ENCODE results near the gene WSB1.
A peak's percentile ranks its signal among the peaks of the same experiment; 100 is the strongest.
"Not testable (repeated sequence)": the region's sequence is repeated elsewhere in the genome, so short reads cannot be mapped to it uniquely, and the experiment has no call there.

The WSB1 gene

GRCh38 chr17:27264068-27264812, 29.7 kb upstream of the WSB1 start:
- no peak for DNase-seq
- Mint-ChIP-seq H3K27ac (no peak overlapping the region), H3K4me1 (peaks cover 2 to 8% of the 10 kb centered on the region in 2 donors), H3K36me3 (no peaks in the 10 kb centered on the region), H3K4me3 (no peak overlapping the region), H3K27me3 (no peaks in the 10 kb centered on the region), H3K9me3 (peaks cover 1 to 4% of the 10 kb centered on the region in 2 donors)
- no peak for ATAC-seq (replicated peaks)

DNA sequence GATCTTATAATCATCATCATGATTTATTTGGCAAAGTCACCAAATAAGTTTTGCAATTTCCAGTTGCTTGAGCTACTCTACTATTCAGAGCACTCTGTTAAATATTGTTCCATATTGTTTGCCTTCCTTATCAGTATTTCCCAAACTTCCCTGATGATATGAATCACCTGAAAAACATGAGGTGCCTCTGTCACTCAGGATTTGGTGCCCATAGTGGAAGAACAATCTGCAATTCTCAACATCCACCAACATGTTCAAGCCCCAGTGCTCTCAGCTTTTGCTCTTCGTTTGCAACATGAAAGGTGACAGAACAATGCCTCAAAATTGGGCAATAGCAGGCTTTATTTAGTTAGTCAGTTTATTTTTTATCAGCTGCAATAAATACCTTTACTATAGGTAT, 28.6 kb upstream of the WSB1 start:
- Mint-ChIP-seq H3K4me1 (peaks cover 4 to 11% of the 10 kb centered on the region in 2 donors), H3K27ac (no peak overlapping the region), H3K36me3 (no peaks in the 10 kb centered on the region), H3K4me3 (no peak overlapping the region), H3K27me3 (no peaks in the 10 kb centered on the region), H3K9me3 (peaks cover 1 to 4% of the 10 kb centered on the region in 2 donors)
- DNase-seq (no peak), ATAC-seq (replicated peaks) (no peak)

DNA sequence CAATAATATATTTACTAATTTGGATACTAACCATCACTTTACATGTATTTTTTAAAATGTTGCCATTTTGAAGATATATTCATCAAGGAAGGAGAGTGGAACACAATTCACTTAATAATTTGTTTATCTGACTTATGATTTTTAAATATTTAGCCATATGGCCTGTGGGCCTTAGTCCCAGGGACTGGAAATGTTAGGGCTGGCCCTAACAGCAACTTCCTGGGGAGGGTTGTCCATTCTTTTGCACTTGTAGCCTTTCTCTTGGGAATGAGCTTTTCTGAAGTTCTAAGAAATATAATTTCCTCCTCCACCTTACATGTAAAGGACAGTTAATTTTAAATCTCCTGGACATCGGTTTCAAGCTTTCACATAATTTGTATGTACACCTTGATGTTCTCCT, 27.7 kb upstream of the WSB1 start:
- DNase-seq (no peak), ATAC-seq (replicated peaks) (no peak)
- no peak overlapping the region for H3K4me3 Mint-ChIP-seq
- peaks cover 1 to 4% of the 10 kb centered on the region in 2 donors for H3K9me3 Mint-ChIP-seq
- H3K27me3 Mint-ChIP-seq, result no peaks in the 10 kb centered on the region
- no peak overlapping the region for H3K27ac Mint-ChIP-seq
- no peaks in the 10 kb centered on the region for H3K36me3 Mint-ChIP-seq
- peaks cover 4 to 11% of the 10 kb centered on the region in 2 donors for H3K4me1 Mint-ChIP-seq

GRCh38 chr17:27268394-27269085, 25.4 kb upstream of the WSB1 start:
- no peak overlapping the region for H3K4me3 Mint-ChIP-seq
- ATAC-seq (replicated peaks), result no peak
- no peaks in the 10 kb centered on the region for H3K9me3 Mint-ChIP-seq
- no peaks in the 10 kb centered on the region for H3K27me3 Mint-ChIP-seq
- H3K4me1 Mint-ChIP-seq, result peaks cover 4 to 11% of the 10 kb centered on the region in 2 donors
- H3K36me3 Mint-ChIP-seq, result no peaks in the 10 kb centered on the region
- H3K27ac Mint-ChIP-seq, result no peak overlapping the region
- DNase-seq, result no peak

DNA sequence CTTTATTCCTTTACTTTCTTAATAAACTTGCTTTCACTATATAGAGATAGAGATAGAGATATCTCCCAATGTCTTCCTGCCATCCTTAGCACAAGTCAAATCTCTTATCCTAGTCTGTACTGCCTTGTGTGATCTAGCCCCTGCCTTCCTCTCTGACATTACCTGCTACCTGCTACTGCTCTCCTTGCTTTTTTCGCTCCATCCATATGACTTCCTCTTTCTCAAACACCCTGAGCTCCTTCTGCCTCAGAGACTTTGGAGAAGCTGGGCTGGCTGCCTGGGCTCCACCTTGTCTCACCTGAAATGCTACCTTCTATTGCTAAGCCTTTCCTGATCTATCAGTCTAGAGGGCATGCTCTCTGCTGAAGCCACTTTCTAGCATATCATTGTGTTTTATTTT, 24.7 kb upstream of the WSB1 start:
- Mint-ChIP-seq H3K27me3 (no peaks in the 10 kb centered on the region), H3K9me3 (no peaks in the 10 kb centered on the region), H3K27ac (no peak overlapping the region), H3K4me3 (no peak overlapping the region), H3K36me3 (no peaks in the 10 kb centered on the region), H3K4me1 (peaks cover 4 to 11% of the 10 kb centered on the region in 2 donors)
- no peak for ATAC-seq (replicated peaks)
- no peak for DNase-seq

DNA sequence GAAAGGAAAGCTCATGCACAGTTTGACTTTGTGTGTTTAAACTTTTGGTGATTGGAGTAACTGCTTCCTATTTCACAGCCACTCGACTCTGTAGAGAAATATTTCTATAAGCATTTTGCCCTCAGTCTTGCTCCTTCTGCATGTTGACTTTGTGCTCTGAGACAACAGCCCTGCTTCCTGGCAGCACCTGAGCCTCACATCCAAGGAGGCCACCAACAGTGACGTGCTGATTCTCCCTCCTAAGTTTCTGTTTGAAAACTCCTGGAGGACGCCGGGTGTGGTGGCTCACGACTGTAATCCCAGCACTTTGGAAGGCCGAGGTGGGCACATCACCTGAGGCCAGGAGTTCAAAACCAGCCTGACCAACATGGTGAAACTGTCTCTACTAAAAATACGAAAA, 23.9 kb upstream of the WSB1 start:
- ATAC-seq (replicated peaks), result no peak
- H3K9me3 Mint-ChIP-seq, result no peaks in the 10 kb centered on the region
- no peaks in the 10 kb centered on the region for H3K36me3 Mint-ChIP-seq
- H3K27ac Mint-ChIP-seq, result no peak overlapping the region
- DNase-seq, result no peak
- H3K4me1 Mint-ChIP-seq, result peaks cover 4 to 11% of the 10 kb centered on the region in 2 donors
- H3K4me3 Mint-ChIP-seq, result no peak overlapping the region
- H3K27me3 Mint-ChIP-seq, result no peaks in the 10 kb centered on the region

DNA sequence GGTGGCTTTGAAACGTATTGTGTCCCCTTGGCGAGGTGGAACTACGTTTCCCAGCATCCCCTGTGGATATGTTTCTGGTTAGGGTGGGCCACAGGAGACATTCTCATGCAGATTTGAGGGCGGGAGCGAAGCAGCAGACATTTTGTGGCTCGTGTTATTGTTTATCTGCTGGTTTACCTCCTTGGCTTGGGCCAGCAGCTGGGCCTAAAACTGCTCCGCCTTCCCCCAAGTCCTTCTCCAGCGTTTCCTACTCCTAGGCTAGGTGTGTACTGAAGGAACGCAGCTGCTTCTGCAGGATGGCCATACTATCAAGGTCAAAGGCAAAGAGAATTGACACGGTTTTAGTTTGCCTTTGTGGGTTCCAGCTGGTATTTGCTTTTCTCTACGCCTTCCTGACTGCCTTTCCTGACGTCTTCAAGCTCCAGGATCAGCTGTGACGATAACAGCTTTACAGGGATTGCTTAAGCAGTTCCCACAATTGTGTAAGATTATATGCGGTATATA, 17.2 kb upstream of the WSB1 start:
- Mint-ChIP-seq H3K27ac (no peak overlapping the region), H3K4me3 (no peak overlapping the region), H3K4me1 (peaks cover 12 to 23% of the 10 kb centered on the region in 2 donors), H3K36me3 (no peaks in the 10 kb centered on the region), H3K27me3 (no peaks in the 10 kb centered on the region), H3K9me3 (no peaks in the 10 kb centered on the region)
- no peak for DNase-seq
- ATAC-seq (replicated peaks), result no peak

DNA sequence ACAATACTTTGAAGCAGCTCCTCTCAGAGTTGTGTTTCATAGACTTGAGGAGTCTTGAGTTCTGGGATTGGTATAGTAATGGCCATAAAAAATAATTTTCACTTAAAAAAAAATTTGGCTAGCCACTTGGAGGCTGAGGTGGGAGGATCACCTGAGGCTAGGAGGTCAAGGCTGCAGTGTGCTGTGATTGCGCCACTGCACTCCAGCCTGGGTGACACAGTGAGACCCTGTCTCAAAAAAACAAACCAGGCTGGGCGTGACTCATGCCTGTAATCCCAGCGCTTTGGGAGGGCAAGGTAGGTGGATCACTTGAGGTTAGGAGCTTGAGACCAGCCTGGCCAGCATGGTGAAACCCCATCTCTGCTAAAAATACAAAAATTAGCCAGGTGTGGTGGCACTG, 14.8 kb upstream of the WSB1 start:
- H3K27me3 Mint-ChIP-seq; ATAC-seq (replicated peaks); H3K27ac Mint-ChIP-seq; DNase-seq; H3K36me3 Mint-ChIP-seq; H3K4me3 Mint-ChIP-seq; H3K9me3 Mint-ChIP-seq: not testable (repeated sequence)
- H3K4me1 Mint-ChIP-seq, result peaks cover 18 to 45% of the 10 kb centered on the region in 2 donors

DNA sequence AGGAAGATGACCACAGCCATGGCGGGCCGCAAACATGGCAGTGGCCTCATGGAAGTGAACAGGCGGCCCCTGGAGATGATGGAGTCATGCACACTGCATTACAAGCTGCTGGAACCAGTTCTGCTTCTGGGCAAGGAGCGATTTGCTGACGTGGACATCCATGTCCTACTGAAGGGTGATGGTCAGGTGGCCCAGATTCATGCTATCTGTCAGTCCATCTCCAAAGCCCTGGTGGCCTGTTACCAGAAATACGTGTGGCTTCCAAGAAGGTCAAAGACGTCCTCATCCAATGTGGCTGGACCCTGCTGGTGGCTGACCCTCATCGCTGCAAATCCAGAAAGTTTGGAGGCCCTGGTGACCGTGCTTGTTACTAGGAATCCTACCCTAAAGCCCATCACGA, 13.4 kb upstream of the WSB1 start:
- H3K36me3 Mint-ChIP-seq, result no peaks in the 10 kb centered on the region
- H3K9me3 Mint-ChIP-seq, result no peaks in the 10 kb centered on the region

DNA sequence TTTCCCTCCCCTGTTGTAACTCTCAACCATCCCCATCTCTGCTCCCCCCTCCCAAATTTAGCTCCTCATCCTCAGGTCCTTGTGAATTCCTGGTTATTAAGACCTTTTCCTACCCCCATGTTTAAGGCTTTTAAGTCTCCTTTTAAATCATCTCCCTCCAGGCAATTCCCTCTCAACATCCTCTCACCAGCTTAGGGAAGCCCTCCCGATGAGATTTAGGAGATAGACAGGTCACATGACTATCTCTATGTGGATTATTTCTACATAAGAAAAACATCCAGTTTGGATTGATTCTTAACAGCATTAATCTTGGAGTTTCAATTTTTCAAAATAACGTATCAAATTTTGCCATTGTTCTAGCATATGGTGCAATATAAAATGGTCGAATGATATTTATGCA, 12.5 kb upstream of the WSB1 start:
- H3K27ac Mint-ChIP-seq, result no peak overlapping the region
- H3K9me3 Mint-ChIP-seq, result no peaks in the 10 kb centered on the region
- DNase-seq (no peak), ATAC-seq (replicated peaks) (no peak)
- peaks cover 28 to 66% of the 10 kb centered on the region in 2 donors for H3K4me1 Mint-ChIP-seq
- no peaks in the 10 kb centered on the region for H3K36me3 Mint-ChIP-seq
- H3K27me3 Mint-ChIP-seq, result no peaks in the 10 kb centered on the region
- H3K4me3 Mint-ChIP-seq, result peak overlapping the region in 1 of 2 donors; percentile 13

More for the DNA sequence above, 13.4 kb upstream of the WSB1 start:
- H3K4me1 Mint-ChIP-seq, result peaks cover 25 to 59% of the 10 kb centered on the region in 2 donors
- ATAC-seq (replicated peaks), result no peak
- H3K4me3 Mint-ChIP-seq, result no peak overlapping the region
- H3K27ac Mint-ChIP-seq, result no peak overlapping the region
- DNase-seq, result no peak
- no peaks in the 10 kb centered on the region for H3K27me3 Mint-ChIP-seq

DNA sequence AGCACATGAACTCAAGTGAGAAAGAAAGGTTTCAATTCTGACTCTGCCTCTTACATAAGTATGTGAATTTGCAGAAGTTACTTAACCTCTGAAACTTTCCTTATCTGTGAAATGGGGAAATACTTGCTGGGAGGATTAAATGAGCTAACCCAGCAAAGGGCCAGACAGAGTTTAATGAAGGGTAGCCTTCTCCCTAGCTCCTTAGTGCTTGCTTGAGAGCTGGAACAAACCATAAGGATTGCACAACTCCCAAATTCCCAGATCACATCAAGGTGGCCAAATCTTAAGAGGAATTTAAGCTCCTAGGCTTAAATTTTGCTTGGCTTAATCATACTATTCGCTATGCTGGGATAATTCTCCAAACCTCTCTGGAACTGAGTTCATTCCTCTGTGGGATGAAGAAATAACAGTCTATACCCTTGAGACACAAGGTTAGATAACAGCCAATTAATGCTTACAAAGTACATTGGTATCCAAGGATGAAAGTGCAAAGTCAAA, 11.8 kb upstream of the WSB1 start:
- Mint-ChIP-seq H3K4me1 (peaks cover 28 to 66% of the 10 kb centered on the region in 2 donors), H3K4me3 (no peak overlapping the region), H3K36me3 (no peaks in the 10 kb centered on the region), H3K9me3 (no peaks in the 10 kb centered on the region), H3K27ac (no peak overlapping the region), H3K27me3 (no peaks in the 10 kb centered on the region)
- ATAC-seq (replicated peaks), result peak; percentile 88 to 92
- DNase-seq, result no peak

DNA sequence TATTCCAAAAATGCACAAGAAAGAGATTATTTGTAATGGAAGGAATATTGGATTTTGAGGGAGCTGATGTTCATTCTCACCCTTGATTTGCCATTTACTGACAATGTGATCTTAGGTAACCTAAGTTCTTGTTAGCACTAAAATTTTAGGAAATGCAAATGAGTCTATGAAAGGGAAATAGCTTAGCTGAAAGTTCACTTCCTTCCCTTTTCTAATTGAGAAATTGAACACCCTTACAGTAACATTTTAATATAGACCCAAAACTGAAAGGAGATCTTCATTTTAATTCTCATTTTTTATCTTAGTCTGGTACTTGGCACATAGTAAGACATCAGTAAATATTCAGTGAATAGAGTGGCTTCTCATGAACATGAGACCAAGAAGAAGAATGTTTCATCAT, 10.9 kb upstream of the WSB1 start:
- no peaks in the 10 kb centered on the region for H3K9me3 Mint-ChIP-seq
- peaks cover 28 to 66% of the 10 kb centered on the region in 2 donors for H3K4me1 Mint-ChIP-seq
- no peak overlapping the region for H3K27ac Mint-ChIP-seq
- no peaks in the 10 kb centered on the region for H3K36me3 Mint-ChIP-seq
- peak overlapping the region; percentile 4 to 50 for H3K4me3 Mint-ChIP-seq
- no peak for DNase-seq
- no peaks in the 10 kb centered on the region for H3K27me3 Mint-ChIP-seq
- ATAC-seq (replicated peaks), result peak; percentile 44 to 65

DNA sequence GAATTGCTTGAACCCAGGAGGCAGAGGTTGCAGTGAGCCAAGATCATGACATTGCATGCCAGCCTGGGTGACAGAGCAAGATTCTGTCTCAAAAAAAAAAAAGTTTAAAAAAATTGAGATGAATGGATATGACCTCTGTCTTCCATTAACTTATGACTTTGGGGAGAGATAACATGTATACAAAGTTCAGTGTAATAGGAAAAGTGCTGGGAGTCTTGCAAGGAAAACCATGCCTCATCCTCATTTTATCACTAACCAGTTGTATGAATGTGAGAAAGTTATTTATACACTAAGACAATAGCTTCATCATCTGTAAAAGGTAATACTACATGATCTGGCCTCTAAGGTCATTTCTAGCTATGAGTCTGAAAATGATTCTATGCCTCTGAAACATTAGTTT, 10.2 kb upstream of the WSB1 start:
- peaks cover 28 to 66% of the 10 kb centered on the region in 2 donors for H3K4me1 Mint-ChIP-seq
- H3K27ac Mint-ChIP-seq, result no peak overlapping the region
- H3K27me3 Mint-ChIP-seq, result no peaks in the 10 kb centered on the region
- ATAC-seq (replicated peaks), result no peak
- H3K9me3 Mint-ChIP-seq, result no peaks in the 10 kb centered on the region
- DNase-seq, result no peak
- H3K36me3 Mint-ChIP-seq, result no peaks in the 10 kb centered on the region
- H3K4me3 Mint-ChIP-seq, result no peak overlapping the region

DNA sequence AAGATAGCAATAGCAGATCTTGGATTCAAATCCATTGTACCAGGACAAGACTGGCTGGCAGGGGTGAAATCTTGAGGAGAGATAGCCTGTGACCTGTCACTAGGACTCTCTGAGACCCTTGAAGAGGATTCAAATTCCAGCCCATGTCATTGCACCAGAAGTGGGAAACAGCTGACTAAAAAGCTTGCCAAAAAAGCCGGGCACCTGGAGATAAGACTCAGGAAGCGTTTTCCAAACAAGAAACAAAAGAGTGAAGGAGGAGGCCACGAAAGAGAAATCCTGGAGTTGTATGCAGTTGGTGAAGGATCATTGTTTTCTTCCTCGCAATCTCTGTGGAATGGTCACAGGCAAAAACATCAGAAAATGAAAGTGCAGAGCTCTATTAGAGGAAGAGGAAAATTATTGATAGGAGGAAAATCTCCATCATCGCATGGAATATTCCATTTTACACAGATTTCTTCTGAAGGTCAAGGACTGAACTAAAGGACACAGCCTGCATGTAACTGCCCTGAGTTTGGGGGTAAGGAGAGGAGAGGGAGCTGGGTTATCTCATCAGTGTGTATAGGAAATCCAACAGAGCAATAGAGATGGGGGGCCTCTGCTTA, 9.0 kb upstream of the WSB1 start:
- Mint-ChIP-seq H3K27ac (peak overlapping the region; percentile 54), H3K36me3 (no peaks in the 10 kb centered on the region)
- DNase-seq, result no peak

More for the DNA sequence above, 9.0 kb upstream of the WSB1 start:
- Mint-ChIP-seq H3K9me3 (no peaks in the 10 kb centered on the region), H3K27me3 (no peaks in the 10 kb centered on the region), H3K4me1 (peaks cover 28 to 62% of the 10 kb centered on the region in 2 donors), H3K4me3 (peak overlapping the region; percentile 29 to 58)
- no peak for ATAC-seq (replicated peaks)

All from stimulated activated naive B cell treated with anti-CD40 and anti-IgM and Interleukin-4, amounts not matched to agents 10 μg/mL and 1 μg/mL and 100 μg/mL, for 72 hours (primary cell).